UCSD-AML1 (cell line): ENCODE results near the gene CIDEC.

Source experiments
- DNase-seq: peaks from one replicate; lab custom pipeline; 2025; ENCODE audit not compliant: unreplicated experiment; lab: John Stamatoyannopoulos, UW

The CIDEC gene

GRCh38 chr3:9879830-9880549 lies at the start of gene CIDEC:
Gene CIDEC, minus strand, starts transcription at chr3:9880253. Its CDS starts 1,767 bp downstream, at chr3:9878486.
- no peak for DNase-seq

GRCh38 chr3:9928158-9928557 lies 48.1 kb upstream of the CIDEC start:
- no peak for DNase-seq

- DNase-seq: no peak
These were observed 38.4 kb upstream of the CIDEC start for GRCh38 chr3:9918261-9919038.

GRCh38 chr3:9917820-9918219 lies 37.8 kb upstream of the CIDEC start:
- no peak for DNase-seq

GRCh38 chr3:9916734-9917680 lies 37.0 kb upstream of the CIDEC start, which contains the start of gene IL17RC:
Gene IL17RC, plus strand, starts transcription at chr3:9917098. Its CDS starts 218 bp downstream, at chr3:9917316.
- DNase-seq: peak; percentile 71

GRCh38 chr3:9916346-9916733 lies 36.3 kb upstream of the CIDEC start:
- DNase-seq: no peak

GRCh38 chr3:9915254-9916141 lies 35.4 kb upstream of the CIDEC start:
- DNase-seq: no peak

- no peak for DNase-seq
These were observed 34.7 kb upstream of the CIDEC start for GRCh38 chr3:9914559-9915253.

GRCh38 chr3:9914011-9914410 lies 34.0 kb upstream of the CIDEC start:
- DNase-seq: no peak

- DNase-seq: no peak
These were observed 33.5 kb upstream of the CIDEC start for GRCh38 chr3:9913601-9914000.

- DNase-seq: no peak
These were observed 32.4 kb upstream of the CIDEC start for GRCh38 chr3:9912294-9912935.

GRCh38 chr3:9911863-9912262 lies 31.8 kb upstream of the CIDEC start:
- DNase-seq: no peak

GRCh38 chr3:9909221-9910013 lies 29.4 kb upstream of the CIDEC start:
- no peak for DNase-seq

- no peak for DNase-seq
These were observed 28.2 kb upstream of the CIDEC start for GRCh38 chr3:9908286-9908685.

- DNase-seq: no peak
These were observed 26.4 kb upstream of the CIDEC start for GRCh38 chr3:9906480-9906879.

- no peak for DNase-seq
These were observed 23.9 kb upstream of the CIDEC start for GRCh38 chr3:9903904-9904303.

- no peak for DNase-seq
These were observed 23.2 kb upstream of the CIDEC start for GRCh38 chr3:9903238-9903624.
